HCT116 (cell line): ENCODE measurements around the gene HTN3. TPM values are rescaled to one million over a fixed set of nuclear protein-coding genes. Genes with fewer than 3 reads are reported as not detected.
"Not testable (repeated sequence)": the region's sequence is repeated elsewhere in the genome, so short reads cannot be mapped to it uniquely, and the experiment has no call there.

Source experiments
- ATAC-seq: fragments of 200-7000 bp; cut with Tn5 transposase; 2 replicates; pipeline ENCODE4 v1.9.1; 2020; ENCODE audit warnings: mild to moderate bottlenecking, moderate library complexity
- Bru-seq: library from RNA; stranded (reverse); fragments of 400-500 nt; gene quantifications from one replicate; lab custom pipeline; 2021; lab: Mats Ljungman, UMichigan
- BruChase-seq, 2 experiments: library from RNA; stranded (reverse); fragments of 400-500 nt; gene quantifications; one replicate each; lab custom pipeline; 2021; lab: Mats Ljungman, UMichigan
- BruUV-seq: library from RNA; stranded (reverse); fragments of 400-500 nt; replicated peaks from 2 replicates; lab custom pipeline; 2021; lab: Mats Ljungman, UMichigan
- CTCF ChIA-PET: fragments of 300-600 bp; sonication (Branson Sonifier 250); formaldehyde crosslinking; loops from one replicate; lab custom pipeline; 2021; ENCODE audit warnings: antibody characterized with exemption; lab: Charles Lee
- POLR2A ChIA-PET: fragments of 300-600, 350-600 bp; sonication (Branson Sonifier 250); formaldehyde crosslinking; loops from one replicate; lab custom pipeline; 2021; ENCODE audit warnings: antibody characterized with exemption; lab: Charles Lee
- RAD21 ChIA-PET, 2 experiments: fragments of 300-600 bp; sonication (Branson Sonifier 250); formaldehyde crosslinking; loops; one replicate each; lab custom pipeline; 2023; ENCODE audit warnings: low total read pairs in 2 of 2; ENCODE audit not compliant: uncharacterized antibody in 2 of 2, unreplicated experiment in 2 of 2, low non-redundant PET in 1 of 2; lab: Charles Lee
- DNase-seq: peaks from one replicate; pipeline ENCODE4 v3.0.0-alpha.2; 2010; ENCODE audit warnings: low read depth, low spot score
- H2AFZ ChIP-seq: fragments of 200-600 bp; shearing (Covaris generic), sonication (generic); 2 replicates; pipeline ENCODE4 v1.6.1; 2017; ENCODE audit warnings: low read depth, mixed run types, mixed read lengths, antibody characterized with exemption, low read length; ENCODE audit not compliant: poor library complexity, severe bottlenecking
- H3K27ac ChIP-seq: 2 replicates; pipeline ENCODE4 v1.5.1; 2012; ENCODE audit warnings: low read depth, low read length
- H3K27me3 ChIP-seq: fragments of 200-600 bp; sonication (generic); 2 replicates; pipeline ENCODE4 v1.6.1; 2016; ENCODE audit warnings: mixed run types, low read length, mixed read lengths; ENCODE audit not compliant: insufficient read depth
- H3K36me3 ChIP-seq, 2 experiments: fragments of 200-500 bp in 1 of 2; fragments of 200-600 bp in 1 of 2; sonication (Bioruptor generic) in 1 of 2; sonication (generic) in 1 of 2; 2 replicates each; pipeline versions ENCODE4 v1.5.1 to v1.6.1; 2014 to 2016; ENCODE audit warnings: low read length in 2 of 2, inconsistent platforms in 1 of 2, mixed read lengths in 1 of 2, mixed run types in 1 of 2; ENCODE audit not compliant: insufficient read depth in 2 of 2, control insufficient read depth in 1 of 2
- H3K4me1 ChIP-seq, 2 experiments: fragments of 200-600 bp in 1 of 2; sonication (generic) in 1 of 2; 2 replicates each; pipeline versions ENCODE4 v1.5.1 to v1.6.1; 2012 to 2017; ENCODE audit warnings: low read length in 2 of 2, inconsistent platforms in 1 of 2, mild to moderate bottlenecking in 1 of 2, mixed read lengths in 1 of 2, mixed run types in 1 of 2, moderate library complexity in 1 of 2; ENCODE audit not compliant: insufficient read depth in 2 of 2, control insufficient read depth in 1 of 2
- H3K4me2 ChIP-seq: fragments of 200-600 bp; sonication (generic); 2 replicates; pipeline ENCODE4 v1.6.1; 2017; ENCODE audit warnings: mixed run types, low read length, mixed read lengths
- H3K4me3 ChIP-seq, 2 experiments: fragments of 200-600 bp in 1 of 2; sonication (generic) in 1 of 2; replicated peaks in 1 of 2; 2 replicates each; pipeline ENCODE4 v1.5.1; 2011 to 2016; ENCODE audit warnings: low read length in 2 of 2, control low read depth in 1 of 2, low read depth in 1 of 2, mild to moderate bottlenecking in 1 of 2, mixed read lengths in 1 of 2, mixed run types in 1 of 2
- H3K79me2 ChIP-seq: fragments of 200-600 bp; sonication (generic); 2 replicates; pipeline ENCODE4 v1.6.1; 2017; ENCODE audit warnings: mild to moderate bottlenecking, mixed run types, low read length, moderate library complexity, mixed read lengths; ENCODE audit not compliant: insufficient read depth
- H3K9ac ChIP-seq: fragments of 200-600 bp; sonication (generic); 2 replicates; pipeline ENCODE4 v1.6.1; 2016; ENCODE audit warnings: low read length, mixed read lengths
- H3K9me2 ChIP-seq: fragments of 200-600 bp; sonication (generic), shearing (Covaris generic); 2 replicates; pipeline ENCODE4 v1.6.1; 2017; ENCODE audit warnings: mixed run types, mild to moderate bottlenecking, moderate library complexity; ENCODE audit not compliant: insufficient read depth
- H3K9me3 ChIP-seq, 2 experiments: fragments of 200-500 bp in 1 of 2; fragments of 200-600 bp in 1 of 2; sonication (Bioruptor generic) in 1 of 2; sonication (generic) in 1 of 2; 2 replicates each; pipeline ENCODE4 v1.6.1; 2014 to 2017; ENCODE audit warnings: low read length in 2 of 2, mixed read lengths in 2 of 2, inconsistent platforms in 1 of 2, low read depth in 1 of 2, mild to moderate bottlenecking in 1 of 2, mixed run types in 1 of 2, moderate library complexity in 1 of 2; ENCODE audit not compliant: control insufficient read depth in 1 of 2, insufficient read depth in 1 of 2
- H4K20me1 ChIP-seq: fragments of 200-600 bp; sonication (generic), shearing (Covaris generic); 2 replicates; pipeline ENCODE4 v1.6.1; 2017; ENCODE audit warnings: mixed run types, mild to moderate bottlenecking, moderate library complexity; ENCODE audit not compliant: insufficient read depth
- ATF3 ChIP-seq: IDR thresholded peaks from 2 replicates; pipeline ENCODE4 v1.6.1; 2012
- RAD21 ChIP-seq: IDR thresholded peaks from 2 replicates; pipeline ENCODE4 v1.6.1; 2012; ENCODE audit warnings: low read depth, mild to moderate bottlenecking
- ZNF274 ChIP-seq: fragments of 200-500 bp; sonication (Bioruptor generic); IDR thresholded peaks from 2 replicates; pipeline ENCODE4 v1.6.1; 2014; ENCODE audit warnings: mild to moderate bottlenecking, low read depth, low read length, inconsistent platforms
- intact Hi-C: fragments of 100-400 bp; cut with micrococcal nuclease; formaldehyde crosslinking; loops from 2 replicates; pipeline ENCODE4 v1.10.0; 2022
- long read RNA-seq: library from polyadenylated mRNA; unstranded; transcript quantifications from one replicate; pipeline ENCODE4 v2.0.0, GENCODE V29; 2021; ENCODE audit not compliant: unreplicated experiment
- polyA plus RNA-seq: library from polyadenylated mRNA; unstranded; fragments of >200 nt; gene quantifications from 2 replicates; pipeline ENCODE4 v1.2.1, GENCODE V29; 2012; ENCODE audit warnings: missing spikeins
- total RNA-seq: library from RNA; stranded (reverse); gene quantifications from one replicate; pipeline ENCODE4 v1.2.1, GENCODE V29; 2021; ENCODE audit not compliant: unreplicated experiment

HTN3 gene
- not detected for total RNA-seq
- polyA plus RNA-seq: not detected in 2 replicates
- Bru-seq, nascent RNA: not detected
- not detected for BruChase-seq, experiment 1, labeled RNA remaining after a 6-hour chase
- BruChase-seq, experiment 2, labeled RNA remaining after a 2-hour chase: not detected
- long read RNA-seq: 0 reads

- H3K27ac ChIP-seq, H3K4me2 ChIP-seq, H3K4me3 ChIP-seq, intact Hi-C loops, H3K9me2 ChIP-seq, H3K9me3 ChIP-seq, H3K27me3 ChIP-seq, ATAC-seq, H3K4me1 ChIP-seq, POLR2A ChIA-PET, H3K9ac ChIP-seq, H4K20me1 ChIP-seq, BruUV-seq, DNase-seq, H3K36me3 ChIP-seq, H2AFZ ChIP-seq, CTCF ChIA-PET, RAD21 ChIA-PET, H3K79me2 ChIP-seq: not testable (repeated sequence)
Observed at GRCh38 chr4:70028159-70028558, at the start of gene HTN3. Gene HTN3 (plus strand): TSS chr4:70028459. CDS start chr4:70030741, 2,282 bp downstream.

- H2AFZ ChIP-seq: no peak overlapping the region
- TF ChIP-seq ZNF274: no peak
- no peak for TF ChIP-seq ATF3
- TF ChIP-seq RAD21: no peak
- TF ChIP-seq, all 23 proteins: peak for 0
- CTCF ChIA-PET: no interaction called here
- H3K4me2 ChIP-seq: no peak overlapping the region
- BruUV-seq: no TSS peak
- no peaks in the 10 kb centered on the region for H3K9me3 ChIP-seq
- H3K4me1 ChIP-seq: no peaks in the 10 kb centered on the region; a peak in 1 of 4 replicates
- H4K20me1 ChIP-seq: no peaks in the 10 kb centered on the region; the same call in 1 of the 2 replicates
- no peaks in the 10 kb centered on the region for H3K9me2 ChIP-seq
- H3K27me3 ChIP-seq: no peaks in the 10 kb centered on the region
- H3K27ac ChIP-seq: no peak overlapping the region
- ATAC-seq (peak; percentile 30; the same call in 1 of the 2 replicates), DNase-seq (no peak)
- POLR2A ChIA-PET: no interaction called here
- RAD21 ChIA-PET: no interaction called here
- intact Hi-C loops: no loop called here
- no peak overlapping the region for H3K4me3 ChIP-seq
- H3K36me3 ChIP-seq: no peaks in the 10 kb centered on the region
- no peak overlapping the region for H3K9ac ChIP-seq
- no peaks in the 10 kb centered on the region for H3K79me2 ChIP-seq
Observed at GRCh38 chr4:69984030-69984443, 44.2 kb upstream of the HTN3 start.
